NCI-H1048 (cell line): Measurements from ENCODE around the gene ARRDC3.
"Not testable (repeated sequence)": the region's sequence is repeated elsewhere in the genome, so short reads cannot be mapped to it uniquely, and the experiment has no call there.

ENCODE experiments used
- DNase-seq: peaks from one replicate; lab custom pipeline; 2025; lab: John Stamatoyannopoulos, UW

The ARRDC3 gene

DNA sequence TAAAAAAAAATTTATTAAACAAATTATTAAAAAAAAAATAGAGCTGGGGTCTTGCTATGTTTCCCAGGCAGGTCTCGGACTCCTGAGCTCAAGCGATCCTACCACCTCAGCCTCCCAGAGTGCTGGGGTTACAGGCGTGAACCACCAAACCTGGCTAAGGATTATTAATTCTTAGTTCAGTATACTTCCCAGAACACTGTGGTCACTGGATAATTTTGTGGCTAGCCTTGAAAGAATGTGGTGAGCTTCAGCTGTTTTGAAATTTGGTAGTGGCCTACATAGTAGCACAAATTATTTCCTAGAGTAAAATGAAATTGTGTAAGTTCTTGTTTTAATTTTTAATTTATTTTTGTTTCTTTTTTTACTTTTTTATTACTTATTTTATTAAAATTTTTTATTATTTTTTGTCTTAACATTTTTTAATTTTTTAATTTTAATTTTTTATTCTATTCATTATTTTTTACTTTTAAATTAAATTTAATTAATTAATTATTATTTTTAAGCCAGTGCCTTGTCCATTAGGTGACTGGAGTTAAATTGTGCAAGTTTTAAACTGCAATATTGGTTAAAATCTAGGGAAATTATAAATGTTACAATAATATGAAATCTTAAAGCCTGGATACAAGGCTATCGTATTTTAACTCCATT, 23.0 kb downstream of the ARRDC3 start:
- no peak for DNase-seq

DNA sequence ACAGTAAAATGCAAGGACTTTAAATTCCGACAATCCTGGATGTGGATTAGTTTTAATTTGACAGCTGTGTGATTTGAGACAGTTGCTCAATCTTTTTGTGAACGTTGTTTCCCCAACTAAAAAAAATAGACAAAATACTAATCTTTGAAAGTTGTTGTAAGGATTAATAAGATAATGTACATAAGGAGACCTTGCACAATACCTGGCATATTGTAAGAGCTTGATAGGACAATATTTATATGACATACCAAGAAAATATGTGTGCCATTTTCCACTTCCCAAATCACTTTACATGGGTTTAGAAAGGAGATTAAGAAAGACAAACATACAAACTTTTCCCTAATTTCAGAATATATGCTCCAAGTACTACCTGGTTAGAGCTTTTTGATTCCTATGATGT, 25.3 kb downstream of the ARRDC3 start:
- DNase-seq = no peak

DNA sequence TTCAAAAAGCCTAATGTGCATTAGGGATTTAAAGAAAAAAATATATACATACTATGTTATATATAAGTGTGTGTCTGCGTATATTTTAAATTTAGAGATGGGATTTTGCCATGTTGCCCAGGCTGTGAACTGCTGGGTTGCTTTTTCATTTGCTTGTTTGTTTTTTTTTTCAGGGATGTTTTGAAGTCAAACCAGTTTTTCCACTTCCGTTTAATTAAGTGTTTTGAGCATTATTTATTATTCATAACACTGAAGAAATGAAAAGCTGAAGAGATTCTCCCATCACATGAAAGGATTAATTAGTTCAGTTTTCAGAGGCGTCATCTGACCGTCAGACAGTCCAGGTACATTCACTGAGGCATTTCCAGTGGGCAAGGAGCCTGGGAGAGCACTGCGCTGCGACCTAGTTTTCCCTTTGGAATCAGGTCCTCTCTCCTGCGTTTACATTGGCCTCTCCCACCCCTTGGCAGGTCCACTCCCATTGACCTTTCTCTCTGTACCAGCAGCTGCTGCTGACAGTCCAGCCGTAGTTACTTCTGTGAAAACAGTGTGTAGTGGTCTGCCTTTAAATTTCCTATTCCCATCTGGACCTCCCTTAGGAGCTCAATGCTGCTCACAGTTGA, 26.0 kb downstream of the ARRDC3 start:
- no peak for DNase-seq

DNA sequence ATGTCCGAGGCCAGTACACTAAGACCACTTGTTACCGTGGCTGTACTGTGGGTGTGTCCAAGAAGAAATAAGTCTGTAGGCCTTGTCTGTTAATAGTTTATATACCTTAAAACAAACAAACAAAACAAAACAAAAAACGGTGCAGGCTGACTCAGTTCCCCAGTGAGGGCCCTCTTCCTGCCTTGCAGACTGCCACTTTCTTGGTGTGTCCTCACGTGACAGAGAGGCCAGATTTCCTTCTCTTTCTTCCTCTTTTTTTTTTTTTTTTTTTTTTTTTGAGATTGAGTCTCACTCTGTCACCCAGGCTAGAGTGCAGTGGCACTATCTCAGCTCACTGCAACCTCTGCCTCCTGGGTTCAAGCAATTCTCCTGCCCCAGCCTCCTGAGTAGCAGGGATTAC, 28.2 kb downstream of the ARRDC3 start:
- DNase-seq = not testable (repeated sequence)

DNA sequence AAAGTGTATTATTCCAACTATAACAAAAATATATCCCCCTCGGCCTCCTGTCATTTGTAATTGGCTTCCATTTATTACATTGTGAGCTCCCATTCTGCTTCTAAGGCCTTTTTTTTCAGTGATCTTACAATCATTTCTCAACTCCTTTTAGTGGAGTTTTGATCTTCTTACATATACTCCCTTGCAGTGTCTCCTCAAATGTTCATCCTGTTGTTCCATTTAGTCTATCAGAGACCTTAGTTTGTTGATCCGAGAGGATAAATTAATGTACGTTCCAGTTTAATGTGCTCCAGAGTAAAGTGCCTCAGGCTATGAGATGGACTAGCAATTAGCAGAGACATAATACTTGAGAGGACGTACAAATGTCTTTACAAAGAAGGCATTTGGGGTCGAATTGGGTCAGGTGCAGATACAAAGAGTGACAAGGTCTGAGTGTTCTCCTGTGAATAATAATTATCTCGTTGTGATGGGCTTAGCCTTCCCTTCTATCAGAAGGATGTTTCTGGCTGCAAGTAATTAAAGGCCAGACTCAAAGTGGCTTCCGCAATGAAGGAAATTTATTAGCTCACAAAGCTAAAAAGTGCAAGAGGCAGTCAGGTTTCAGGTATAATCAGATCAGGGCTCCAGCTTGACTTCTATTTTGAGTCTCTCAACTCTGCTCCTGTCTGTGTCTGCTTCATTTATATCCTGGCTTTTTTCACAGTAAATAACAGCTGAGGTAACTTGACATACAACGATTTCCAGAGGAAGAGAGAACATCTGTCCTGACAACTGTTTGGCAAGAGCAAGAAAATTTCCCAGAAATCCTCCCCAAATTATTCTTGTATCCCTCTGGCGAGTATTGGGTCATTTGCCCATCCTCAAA, 30.1 kb downstream of the ARRDC3 start:
- no peak for DNase-seq

DNA sequence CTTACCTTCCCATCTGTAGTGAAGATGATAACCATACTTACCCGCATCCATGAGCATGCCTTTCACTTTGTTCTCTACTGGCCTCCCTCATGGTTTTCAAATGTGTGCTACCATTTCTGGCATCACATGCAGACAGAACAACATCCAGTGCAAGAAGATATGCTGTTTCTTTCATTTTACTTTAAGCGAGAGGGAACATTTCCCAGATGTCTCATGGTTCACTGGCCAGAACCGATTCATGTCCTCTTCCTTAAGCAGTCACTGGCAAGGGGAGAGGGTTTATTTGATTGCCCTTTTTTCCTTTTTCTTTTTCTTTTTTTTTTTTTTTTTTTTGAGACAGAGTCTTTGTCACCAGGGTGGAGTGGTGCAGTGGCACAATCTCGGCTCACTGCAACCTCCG, 37.7 kb downstream of the ARRDC3 start:
- no peak for DNase-seq

DNA sequence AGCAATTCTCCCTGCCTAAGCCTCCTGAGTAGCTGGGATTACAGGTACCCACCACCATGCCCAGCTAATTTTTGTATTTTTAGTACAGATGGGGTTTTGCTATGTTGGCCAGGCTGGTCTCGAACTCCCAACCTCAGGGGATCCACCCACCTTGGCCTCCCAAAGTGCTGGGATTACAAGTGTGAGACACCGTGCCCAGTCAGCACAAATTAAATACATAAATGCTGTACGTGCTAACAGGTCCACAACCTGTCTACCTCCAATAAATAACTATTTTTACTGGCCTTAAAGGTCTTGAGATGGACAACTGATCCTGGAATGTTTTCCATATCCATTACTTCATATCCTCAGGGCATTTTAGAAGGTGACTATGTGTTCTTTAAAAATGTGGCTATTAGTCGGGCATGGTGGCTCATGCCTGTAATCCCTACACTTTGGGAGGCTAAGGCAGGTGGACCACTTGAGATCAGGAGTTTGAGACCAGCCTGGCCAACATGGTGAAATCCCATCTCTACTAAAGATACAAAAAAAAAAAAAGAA, 38.4 kb downstream of the ARRDC3 start:
- DNase-seq = not testable (repeated sequence)

DNA sequence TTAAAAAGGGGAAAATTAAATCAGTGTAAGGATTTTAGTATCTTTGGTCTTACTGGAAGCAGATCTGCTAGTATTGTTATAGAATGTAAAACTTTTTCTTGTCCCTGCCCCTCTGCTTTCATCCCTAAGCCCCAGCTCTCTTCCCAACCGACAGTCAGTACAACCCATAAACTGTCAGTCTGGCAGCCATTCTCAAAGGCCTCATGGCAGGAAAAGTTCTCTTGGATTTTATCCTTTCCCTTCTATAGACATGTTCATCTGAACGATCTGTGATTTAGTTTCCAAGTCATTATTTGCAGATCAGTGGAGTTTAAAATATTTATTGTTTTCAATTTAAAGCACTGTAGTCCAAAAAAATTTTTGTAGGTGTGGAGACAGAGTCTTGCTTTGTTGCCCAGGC, 39.2 kb downstream of the ARRDC3 start:
- DNase-seq = no peak

DNA sequence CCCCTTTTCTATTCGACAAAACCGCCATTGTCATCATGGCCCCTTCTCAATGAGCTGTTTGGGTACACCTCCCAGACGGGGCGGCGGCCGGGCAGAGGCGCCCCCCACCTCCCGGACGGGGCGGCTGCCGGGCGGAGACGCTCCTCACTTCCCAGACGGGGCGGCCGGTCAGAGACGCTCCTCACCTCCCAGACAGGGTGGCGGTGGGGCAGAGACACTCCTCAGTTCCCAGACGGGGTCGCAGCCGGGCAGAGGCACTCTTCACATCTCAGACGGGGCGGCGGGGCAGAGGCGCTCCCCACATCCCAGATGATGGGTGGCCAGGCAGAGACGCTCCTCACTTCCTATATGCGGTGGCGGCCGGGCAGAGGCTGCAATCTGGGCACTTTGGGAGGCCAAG, 40.2 kb downstream of the ARRDC3 start:
- DNase-seq = not testable (repeated sequence)

DNA sequence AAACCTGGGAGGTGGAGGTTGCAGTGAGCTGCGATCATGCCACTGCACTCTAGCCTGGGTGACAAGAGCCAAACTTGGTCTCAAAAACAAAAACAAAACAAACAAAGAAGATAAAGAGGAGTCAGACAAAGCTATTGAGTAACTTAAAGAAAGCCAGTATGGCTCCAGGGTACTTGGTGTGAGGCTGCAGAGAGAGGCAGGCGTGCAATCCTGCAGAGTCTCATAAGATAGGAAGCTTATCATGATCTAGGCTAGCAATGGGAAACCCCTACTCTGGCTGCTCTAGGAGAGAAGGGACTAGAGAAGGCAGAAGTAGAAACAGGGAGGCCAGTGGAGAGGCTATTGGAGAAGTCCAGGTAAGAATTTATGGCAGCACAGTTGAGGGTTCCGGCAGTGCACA, 42.0 kb downstream of the ARRDC3 start:
- DNase-seq = no peak

DNA sequence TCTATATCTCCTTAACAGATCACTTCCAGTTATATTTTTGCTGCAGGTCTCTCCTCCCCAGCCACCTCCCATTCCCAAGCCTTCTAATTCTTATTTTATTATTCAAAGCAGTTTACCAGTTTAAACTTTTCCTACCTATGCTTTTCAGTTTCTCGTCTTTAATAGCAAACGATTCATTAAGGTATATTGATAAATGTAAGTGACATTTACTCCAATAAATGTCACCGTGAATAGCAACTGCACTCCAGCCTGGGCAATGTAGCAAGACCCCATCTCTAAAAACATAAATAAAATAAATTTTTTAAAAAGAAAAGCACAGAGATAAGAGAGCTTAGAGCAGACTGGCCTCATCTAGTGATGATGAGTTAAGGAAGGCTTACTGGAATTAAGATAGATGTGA, 42.6 kb downstream of the ARRDC3 start:
- DNase-seq = no peak

DNA sequence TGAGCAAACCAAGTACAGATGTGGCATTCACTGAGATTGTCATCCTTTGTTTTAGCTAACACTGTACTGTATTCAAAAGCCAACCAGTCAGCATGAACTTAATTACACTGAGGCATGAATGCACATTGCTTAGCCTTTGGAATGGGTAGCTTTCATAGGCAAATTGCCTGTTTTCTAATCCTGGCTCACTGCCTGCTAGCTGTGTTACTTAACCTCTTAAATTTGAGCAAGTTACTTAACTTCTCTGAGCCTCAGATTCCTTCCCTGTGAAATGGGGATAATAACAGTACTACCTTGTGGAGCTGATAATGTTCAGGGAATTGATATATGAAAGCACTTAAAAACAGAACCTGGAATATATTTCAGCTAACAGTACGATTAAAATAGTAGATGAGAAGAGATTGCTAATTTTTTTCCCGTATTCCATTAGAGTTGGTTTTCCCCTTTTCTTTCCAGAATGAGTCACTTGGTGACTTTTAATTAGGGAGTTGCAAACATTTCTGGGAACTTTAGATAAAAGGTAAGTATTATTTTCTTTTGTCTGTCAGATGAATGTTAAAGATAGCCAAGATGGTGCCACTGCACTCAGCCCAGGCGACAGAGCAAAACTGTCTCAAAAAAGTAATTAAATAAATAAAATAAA, 43.9 kb downstream of the ARRDC3 start:
- no peak for DNase-seq

DNA sequence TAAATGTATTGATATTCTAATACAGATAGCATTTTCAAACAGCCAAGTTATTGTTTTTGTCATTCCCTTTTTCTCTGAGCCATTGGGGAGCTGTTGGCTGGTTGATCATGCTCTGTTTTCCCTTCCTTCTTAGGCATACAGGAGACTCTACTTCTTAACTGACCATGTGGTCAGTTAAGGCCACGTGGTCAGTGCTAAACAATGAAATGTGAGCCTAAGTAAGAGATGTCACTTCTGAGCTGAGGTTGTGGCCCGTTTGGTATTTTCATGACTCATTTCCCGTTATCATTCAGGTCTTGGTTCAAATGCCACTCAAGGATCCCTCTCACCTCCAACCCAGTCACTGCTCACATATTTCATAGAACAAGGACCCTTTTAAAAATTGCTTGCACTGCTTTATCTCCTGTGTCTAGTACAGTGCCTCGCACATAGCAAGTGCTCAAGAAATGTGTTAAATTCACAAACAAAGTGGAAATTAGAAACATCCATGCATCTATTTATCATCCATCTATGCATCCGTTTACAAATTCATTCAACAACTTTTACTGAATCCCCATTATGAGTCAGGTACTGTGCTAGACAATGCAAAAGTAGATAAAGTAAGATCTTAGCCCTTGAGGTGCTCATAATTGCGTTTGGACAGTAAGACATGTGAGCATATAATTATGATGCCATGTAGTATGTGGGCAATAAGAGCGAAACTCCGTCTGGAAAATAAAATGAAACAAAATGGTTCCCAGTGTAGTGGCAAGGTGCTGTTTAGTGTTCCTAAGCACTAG, 50.7 kb downstream of the ARRDC3 start:
- no peak for DNase-seq

DNA sequence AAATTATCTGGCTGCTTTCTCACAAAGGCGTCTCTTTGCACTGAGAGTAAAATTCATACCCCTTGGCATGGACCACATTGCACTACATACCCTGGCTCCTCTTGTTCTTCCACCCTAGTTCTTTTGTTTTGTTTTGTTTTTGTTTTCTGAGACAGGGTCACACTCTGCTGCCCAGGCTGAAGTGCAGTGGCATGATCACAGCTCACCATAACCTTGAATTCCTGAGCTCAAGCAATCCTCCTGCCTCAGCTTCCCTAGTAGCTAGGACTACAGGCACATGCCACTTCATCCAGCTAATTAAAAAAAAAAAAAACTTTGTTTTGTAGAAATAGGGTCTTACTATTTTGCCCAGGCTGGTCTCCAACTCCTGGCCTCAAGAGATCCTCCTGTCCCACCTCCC, 51.4 kb downstream of the ARRDC3 start:
- no peak for DNase-seq

DNA sequence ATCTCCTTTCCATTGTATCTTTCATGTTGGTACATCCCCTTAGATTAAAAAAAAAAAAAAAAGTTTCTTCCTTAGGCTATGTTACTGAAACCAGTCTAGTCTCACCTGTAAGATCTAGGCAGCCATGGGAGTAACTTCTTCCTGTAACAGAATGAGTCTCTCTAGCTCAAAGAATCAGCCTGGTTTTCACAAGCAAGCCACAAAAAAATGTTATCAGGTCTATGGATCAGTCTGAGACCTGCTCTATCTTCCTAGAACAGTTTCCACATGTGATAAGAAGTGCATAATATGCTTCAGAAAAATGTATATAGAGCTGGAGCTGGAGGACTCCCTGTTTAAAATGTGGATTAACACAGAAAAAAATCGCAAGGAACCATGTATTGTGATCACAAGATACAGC, 53.8 kb downstream of the ARRDC3 start:
- no peak for DNase-seq

DNA sequence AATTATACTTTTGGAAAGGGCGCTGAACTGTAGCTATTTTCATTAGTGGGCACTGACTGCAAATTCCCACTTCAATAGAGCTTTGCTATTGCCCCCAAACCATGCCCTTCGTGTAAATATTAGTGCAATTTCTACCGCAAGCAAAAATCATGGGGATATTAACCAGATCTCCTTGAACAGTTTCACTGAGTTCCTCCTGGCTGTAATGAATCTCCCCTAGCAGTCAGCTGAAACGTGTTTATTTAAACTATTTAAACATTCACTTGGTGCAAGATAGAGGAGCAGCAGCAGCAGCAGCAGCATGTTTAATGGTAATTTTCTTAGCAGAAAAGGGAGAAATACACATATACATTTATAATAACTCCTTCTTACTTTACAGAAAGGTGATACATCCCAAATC, 54.4 kb downstream of the ARRDC3 start:
- DNase-seq = no peak

DNA sequence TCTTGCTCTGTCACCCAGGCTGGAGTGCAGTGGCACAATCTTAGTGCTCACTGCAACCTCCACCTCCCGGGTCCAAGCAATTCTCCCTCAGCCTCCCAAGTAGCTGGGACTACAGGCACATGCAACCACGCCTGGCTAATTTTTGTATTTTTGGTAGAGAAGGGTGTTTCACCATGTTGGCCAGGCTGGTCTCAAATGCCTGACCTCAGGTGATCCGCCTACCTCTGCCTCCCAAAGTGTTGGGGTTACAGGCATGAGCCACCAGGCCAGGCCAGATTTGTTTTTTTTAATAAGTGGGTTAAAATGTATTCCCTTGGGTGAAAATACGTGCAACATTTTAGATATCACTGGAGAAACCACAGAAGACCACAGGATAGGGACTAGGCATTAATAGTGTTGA, 60.1 kb downstream of the ARRDC3 start:
- DNase-seq = not testable (repeated sequence)

DNA sequence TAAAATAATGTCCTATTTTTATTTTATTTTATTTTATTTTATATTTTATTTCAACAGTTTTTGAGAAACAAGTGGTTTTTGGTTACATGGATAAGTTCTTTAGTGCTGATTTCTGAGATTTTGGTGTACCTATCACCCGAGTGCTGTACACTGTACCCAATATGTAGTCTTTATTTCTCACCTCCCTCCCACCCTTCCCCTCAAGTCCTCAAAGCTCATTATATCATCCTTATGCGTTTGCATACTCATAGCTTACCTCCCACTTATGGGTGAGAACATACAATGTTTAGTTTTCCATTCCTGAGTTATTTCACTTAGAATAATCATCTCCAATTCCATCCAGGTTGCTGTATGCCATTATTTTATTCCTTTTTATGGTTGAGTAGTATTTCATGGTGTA, 63.5 kb downstream of the ARRDC3 start:
- DNase-seq = no peak

DNA sequence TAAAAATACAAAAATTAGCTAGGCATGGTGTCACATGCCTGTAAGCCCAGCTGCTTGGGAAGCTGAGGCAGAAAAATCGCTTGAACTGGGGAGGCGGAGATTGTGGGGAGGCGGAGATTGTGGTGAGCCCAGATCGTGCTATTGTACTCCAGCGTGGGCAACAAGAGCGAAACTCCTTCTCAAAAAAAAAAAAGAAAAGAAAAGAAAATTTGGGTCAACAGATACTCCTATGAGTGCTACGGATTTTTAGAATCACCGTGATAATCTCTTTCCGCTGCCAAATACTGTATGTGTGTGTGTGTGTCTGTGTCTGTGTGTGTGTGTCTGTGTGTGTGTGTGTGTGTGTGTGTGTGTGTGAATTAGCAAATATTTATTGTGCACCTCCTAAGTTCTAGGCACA, 64.4 kb downstream of the ARRDC3 start:
- no peak for DNase-seq
